GM18508 (cell line): ENCODE measurements around the gene TEAD3.

ENCODE experiments used
- ATAC-seq: cut with Tn5 transposase; IDR thresholded peaks from one replicate; pipeline ENCODE4 v1.9.1; 2021; ENCODE audit warnings: moderate number of reproducible peaks; ENCODE audit not compliant: insufficient read depth, unreplicated experiment

Gene TEAD3

GRCh38 chr6:35514587-35514986 is 17.7 kb upstream of the TEAD3 start:
- no peak for ATAC-seq

DNA sequence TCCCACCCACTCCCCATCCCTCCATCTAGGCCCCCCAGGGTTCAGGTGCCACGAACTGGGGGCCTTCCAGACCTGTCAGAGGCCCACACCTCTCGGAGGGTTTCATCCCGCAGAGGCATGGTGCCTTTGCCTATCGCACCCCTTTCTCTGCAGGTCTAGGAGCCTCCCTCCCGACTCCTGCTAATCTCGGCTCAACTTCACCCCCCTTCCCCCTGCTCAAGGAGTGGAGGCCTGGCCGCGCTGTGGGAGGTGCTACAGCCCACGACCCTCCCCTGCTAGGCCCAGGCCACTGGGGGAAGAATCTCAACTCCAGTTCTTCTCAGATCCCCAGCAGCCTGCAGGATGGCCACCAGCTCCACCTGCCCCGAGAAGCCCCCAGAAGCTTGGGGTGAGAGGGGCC is 15.9 kb upstream of the TEAD3 start, which contains the start of gene TULP1:
Gene TULP1, minus strand, starts transcription at position 157 of the 400 bp plus-strand sequence. Its CDS starts 38 bp downstream, at position 119.
- ATAC-seq = no peak

DNA sequence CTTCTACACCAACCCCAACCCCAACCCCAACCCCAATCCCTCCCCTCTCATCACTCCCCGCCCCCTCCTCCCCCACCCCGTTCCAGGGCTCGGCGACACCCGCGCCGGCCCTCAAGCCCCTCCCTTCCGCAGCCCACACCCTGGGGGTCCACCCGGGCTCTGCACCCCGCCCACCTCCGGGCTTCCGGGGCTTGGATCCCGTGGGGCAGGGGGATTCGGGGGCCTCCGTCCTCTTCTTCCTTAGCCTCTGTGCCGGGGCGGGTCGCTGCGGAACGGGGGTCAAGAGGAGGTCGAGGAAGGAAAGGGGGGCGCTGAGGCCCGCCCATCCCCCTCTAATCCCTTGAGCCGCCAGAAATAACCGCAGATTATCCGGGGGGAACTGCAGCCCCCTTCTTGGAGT is 15.1 kb upstream of the TEAD3 start:
- ATAC-seq = no peak

DNA sequence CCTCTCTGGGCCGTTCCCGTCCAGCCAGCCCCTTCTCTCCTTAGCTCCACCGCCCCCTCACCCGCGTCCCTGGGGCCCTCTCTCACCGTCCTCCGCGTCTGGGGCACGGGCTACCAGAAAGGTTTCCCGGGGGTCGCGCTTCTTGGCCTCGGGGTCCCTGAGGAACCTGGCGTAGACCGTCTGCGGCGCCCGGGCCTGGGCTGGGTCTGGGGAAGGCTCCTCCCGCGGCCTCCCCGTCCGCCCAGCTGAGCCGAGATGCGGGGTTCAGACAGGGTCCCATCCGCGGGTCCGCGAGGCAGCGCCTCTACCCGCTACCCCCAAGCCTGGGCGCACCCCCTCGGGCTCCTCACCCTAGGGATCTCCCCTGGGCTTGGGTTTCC is 14.7 kb upstream of the TEAD3 start:
- no peak for ATAC-seq

DNA sequence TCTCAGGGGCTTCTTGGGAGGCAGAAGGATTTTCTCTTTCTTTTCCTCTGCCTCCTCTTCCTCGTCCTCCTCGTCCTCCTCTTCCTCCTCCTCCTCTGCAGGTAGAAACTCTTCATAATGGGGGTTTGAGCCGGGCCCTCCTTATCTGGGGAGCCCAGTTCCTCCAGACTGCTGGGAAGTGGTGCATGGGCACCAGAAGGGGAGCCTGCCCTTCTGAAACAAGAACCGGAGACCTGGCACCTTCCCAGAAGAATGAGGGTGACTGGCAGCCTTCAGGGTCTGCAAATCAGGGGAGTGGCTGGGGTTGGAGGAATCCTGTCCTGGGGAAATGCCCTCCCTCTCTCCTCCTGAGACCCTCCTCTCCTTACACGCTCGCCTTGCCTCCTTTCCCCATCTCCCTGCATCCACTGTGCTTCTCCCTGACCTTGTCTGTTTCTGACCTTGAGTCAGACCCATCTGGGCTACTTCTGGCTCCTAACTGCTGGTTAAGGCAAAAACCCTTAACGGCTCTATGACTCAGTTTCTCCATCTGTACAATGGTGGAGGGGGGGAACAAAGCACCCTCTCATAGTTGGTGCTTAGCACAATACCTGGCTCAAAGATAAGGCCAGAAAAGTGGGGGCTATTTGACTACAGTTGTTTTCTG is 14.2 kb upstream of the TEAD3 start:
- no peak for ATAC-seq

DNA sequence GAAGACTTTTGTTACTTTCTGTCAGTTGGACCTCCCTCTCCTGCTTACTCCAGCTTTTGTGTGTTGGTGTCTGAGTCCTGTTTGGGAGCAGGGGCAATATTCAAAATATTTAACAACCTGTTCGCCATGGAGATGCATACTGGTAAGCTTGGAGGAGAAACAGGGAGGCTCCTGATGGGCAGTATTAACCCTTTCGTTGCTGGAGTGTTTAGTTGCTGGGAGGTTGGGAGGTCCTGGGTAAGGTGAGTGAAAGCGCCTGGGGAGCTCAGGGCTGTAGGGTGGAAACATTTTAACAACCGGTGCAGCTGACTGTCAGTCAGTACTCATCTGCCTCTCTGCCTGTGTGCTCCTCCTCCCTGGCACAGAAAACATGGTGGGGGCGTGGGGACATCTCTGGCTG is 11.7 kb upstream of the TEAD3 start:
- no peak for ATAC-seq

DNA sequence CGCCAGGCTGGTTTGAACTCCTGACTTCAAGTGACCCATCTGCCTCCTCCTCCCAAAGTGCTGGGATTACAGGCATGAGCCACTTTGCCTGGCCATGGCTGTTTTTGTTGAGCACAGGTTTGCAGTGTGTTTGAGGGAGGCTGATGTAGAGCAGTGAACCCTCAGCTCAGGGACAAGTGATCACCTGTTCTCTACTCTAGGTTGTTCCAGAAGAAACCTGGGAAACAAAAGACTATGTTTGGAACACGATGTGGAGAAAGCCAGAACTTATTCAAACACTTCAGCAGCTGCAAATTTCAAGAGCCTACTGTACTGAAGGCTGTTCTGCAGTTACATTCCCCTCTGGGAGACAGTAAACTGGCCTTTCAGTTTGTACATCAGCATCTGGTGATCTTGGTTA is 11.1 kb upstream of the TEAD3 start:
- ATAC-seq = no peak

- ATAC-seq = no peak
Observed at GRCh38 chr6:35507221-35507620, 10.3 kb upstream of the TEAD3 start.

DNA sequence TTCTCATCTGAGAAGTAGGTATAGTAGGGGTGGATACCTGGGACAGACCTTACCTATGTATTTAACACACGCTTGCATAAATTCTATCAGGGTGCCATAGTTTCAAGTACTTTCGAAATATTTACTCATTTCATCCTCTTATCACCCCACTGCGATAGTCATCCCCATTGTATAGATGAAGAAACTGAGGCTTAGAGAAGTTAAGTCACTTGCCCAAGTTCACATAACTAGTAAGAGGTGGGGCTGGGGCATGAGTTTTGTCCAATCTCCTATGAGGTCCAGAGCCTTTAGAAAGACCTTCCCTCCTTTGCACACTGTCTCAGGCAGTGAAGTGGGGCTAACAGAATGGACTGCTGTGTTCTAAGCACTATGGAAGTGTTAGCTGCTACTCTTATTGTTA is 9.7 kb upstream of the TEAD3 start:
- ATAC-seq = no peak

GRCh38 chr6:35505999-35506412 is 9.1 kb upstream of the TEAD3 start:
- no peak for ATAC-seq

- ATAC-seq = no peak
Observed at GRCh38 chr6:35503534-35503933, 6.7 kb upstream of the TEAD3 start.

GRCh38 chr6:35501784-35502183 is 4.9 kb upstream of the TEAD3 start:
- ATAC-seq = no peak

- no peak for ATAC-seq
Observed at GRCh38 chr6:35500782-35501181, 3.9 kb upstream of the TEAD3 start.

GRCh38 chr6:35499372-35499771 is 2.5 kb upstream of the TEAD3 start:
- ATAC-seq = no peak

GRCh38 chr6:35498422-35499067 is 1.7 kb upstream of the TEAD3 start:
- no peak for ATAC-seq

- ATAC-seq = no peak
Observed at GRCh38 chr6:35497571-35498421, 917 bp upstream of the TEAD3 start.

- ATAC-seq = no peak
Observed at GRCh38 chr6:35496036-35496840, 641 bp downstream of the TEAD3 start.

DNA sequence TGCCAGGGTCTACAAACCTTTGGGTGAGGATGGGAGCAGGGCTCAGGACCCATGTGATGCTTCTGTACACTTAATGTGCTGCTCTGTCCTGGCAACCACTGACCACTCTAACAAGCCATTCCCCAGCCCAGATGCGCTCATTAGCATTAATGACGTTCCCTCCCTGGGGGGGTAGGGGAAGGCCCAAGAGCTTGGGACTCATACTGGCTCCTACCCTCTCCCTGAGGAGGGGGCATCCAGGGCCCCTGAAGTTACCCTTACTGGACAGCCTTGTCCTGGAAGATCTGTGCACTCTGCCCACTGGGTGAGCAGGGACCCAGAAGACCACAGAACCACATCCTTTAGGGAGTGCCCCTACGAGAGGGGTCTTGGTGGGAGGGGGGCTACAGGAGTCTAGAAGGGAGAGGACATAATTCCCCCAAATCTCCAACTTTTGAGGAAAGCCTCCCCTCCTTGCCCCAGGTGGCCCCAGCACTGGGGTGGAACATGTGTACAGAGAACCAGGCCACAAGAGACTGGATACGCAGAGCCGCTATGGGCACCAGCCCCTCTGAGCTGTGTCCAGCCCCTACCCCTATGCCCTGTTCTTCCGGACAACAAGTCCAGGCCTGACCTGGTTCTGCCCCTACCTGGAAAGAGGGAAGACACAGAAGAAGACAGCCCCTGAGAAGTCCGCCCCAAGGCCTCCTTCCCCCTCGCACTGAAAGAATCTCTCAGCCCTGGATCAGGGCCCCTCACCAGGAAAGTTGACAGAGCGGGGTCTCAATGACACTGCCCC is 1.4 kb downstream of the TEAD3 start:
- ATAC-seq = no peak

DNA sequence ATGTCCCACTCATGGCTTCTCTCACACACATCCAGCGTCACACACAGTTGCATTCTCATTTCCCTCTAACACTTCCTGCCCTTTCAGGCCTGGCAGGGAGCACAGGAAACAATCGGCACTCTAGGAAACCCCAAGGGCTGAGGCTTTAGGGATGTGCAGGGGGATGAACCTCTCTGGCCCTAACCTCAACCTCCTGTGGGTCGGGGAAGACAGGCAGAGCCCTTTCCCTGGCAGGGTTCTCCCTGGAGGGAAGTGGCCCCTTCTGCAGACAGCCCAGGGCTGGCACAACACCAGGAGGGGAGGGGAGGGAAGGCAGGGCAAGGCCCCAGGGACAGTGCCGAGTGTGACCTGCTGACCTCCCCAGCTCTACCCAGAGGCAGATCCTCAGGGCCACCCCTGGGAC is 2.7 kb downstream of the TEAD3 start:
- no peak for ATAC-seq
